GM18873 (cell line): ENCODE data around the gene LDLRAD4.
"Not testable (repeated sequence)": the region's sequence is repeated elsewhere in the genome, so short reads cannot be mapped to it uniquely, and the experiment has no call there.

ENCODE experiments used
- ATAC-seq: cut with Tn5 transposase; IDR thresholded peaks from one replicate; pipeline ENCODE4 v1.9.1; 2021; ENCODE audit warnings: mild to moderate bottlenecking, moderate library complexity, moderate number of reproducible peaks; ENCODE audit not compliant: unreplicated experiment, low FRiP score

LDLRAD4 gene

GRCh38 chr18:13320891-13321425 is 102.4 kb downstream of the LDLRAD4 start:
- no peak for ATAC-seq

- no peak for ATAC-seq
These were observed 103.4 kb downstream of the LDLRAD4 start for GRCh38 chr18:13321923-13322322.

GRCh38 chr18:13323186-13323585 is 104.6 kb downstream of the LDLRAD4 start:
- no peak for ATAC-seq

GRCh38 chr18:13324880-13325279 is 106.3 kb downstream of the LDLRAD4 start:
- no peak for ATAC-seq

- no peak for ATAC-seq
These were observed 109.7 kb downstream of the LDLRAD4 start for GRCh38 chr18:13328213-13328612.

GRCh38 chr18:13330996-13331395 is 112.4 kb downstream of the LDLRAD4 start:
- no peak for ATAC-seq

GRCh38 chr18:13331846-13332245 is 113.3 kb downstream of the LDLRAD4 start:
- ATAC-seq, result no peak

- no peak for ATAC-seq
These were observed 114.3 kb downstream of the LDLRAD4 start for GRCh38 chr18:13332874-13333273.

GRCh38 chr18:13335903-13336302 is 117.3 kb downstream of the LDLRAD4 start:
- no peak for ATAC-seq

GRCh38 chr18:13336841-13337240 is 118.3 kb downstream of the LDLRAD4 start:
- ATAC-seq, result no peak

- ATAC-seq, result no peak
These were observed 118.8 kb downstream of the LDLRAD4 start for GRCh38 chr18:13337369-13337768.

GRCh38 chr18:13338318-13338717 is 119.8 kb downstream of the LDLRAD4 start:
- ATAC-seq, result no peak

GRCh38 chr18:13339653-13340052 is 121.1 kb downstream of the LDLRAD4 start:
- no peak for ATAC-seq

GRCh38 chr18:13346449-13346848 is 127.9 kb downstream of the LDLRAD4 start:
- ATAC-seq, result not testable (repeated sequence)

- no peak for ATAC-seq
These were observed 134.7 kb downstream of the LDLRAD4 start for GRCh38 chr18:13353084-13353823.

GRCh38 chr18:13354402-13354801 is 135.8 kb downstream of the LDLRAD4 start:
- no peak for ATAC-seq

- ATAC-seq, result no peak
These were observed 137.5 kb downstream of the LDLRAD4 start for GRCh38 chr18:13356032-13356431.

GRCh38 chr18:13357289-13357688 is 138.7 kb downstream of the LDLRAD4 start:
- no peak for ATAC-seq

- ATAC-seq, result no peak
These were observed 140.7 kb downstream of the LDLRAD4 start for GRCh38 chr18:13359210-13359609.

- no peak for ATAC-seq
These were observed 142.9 kb downstream of the LDLRAD4 start for GRCh38 chr18:13361431-13361830.

GRCh38 chr18:13362051-13362450 is 143.5 kb downstream of the LDLRAD4 start:
- no peak for ATAC-seq

- no peak for ATAC-seq
These were observed 144.0 kb downstream of the LDLRAD4 start for GRCh38 chr18:13362607-13363006.
